IMR-90 (cell line): ENCODE results near the gene LMX1A. TPM values are rescaled to one million over a fixed set of nuclear protein-coding genes. Genes with fewer than 3 reads are reported as not detected.

Experiments
- ATAC-seq: fragments of 200-7000 bp; cut with Tn5 transposase; 2 replicates; pipeline ENCODE4 v1.9.1; 2020; ENCODE audit warnings: low read depth, mild to moderate bottlenecking, moderate library complexity
- BruUV-seq: library from RNA; stranded (reverse); fragments of 400-500 nt; replicated peaks from 2 replicates; lab custom pipeline; 2021; lab: Mats Ljungman, UMichigan
- CTCF ChIA-PET: fragments of 300-600 bp; formaldehyde crosslinking; extraction: SDS; loops from one replicate; lab custom pipeline; 2021; ENCODE audit warnings: antibody characterized with exemption; lab: Yijun Ruan, JAX
- POLR2A ChIA-PET: fragments of 300-600 bp; sonication (Branson Sonifier 250); formaldehyde crosslinking; loops from one replicate; lab custom pipeline; 2022; ENCODE audit warnings: antibody characterized with exemption; ENCODE audit not compliant: unreplicated experiment; lab: Charles Lee
- DNase-seq: peaks from one replicate; pipeline ENCODE4 v3.0.0; 2013
- H2AFZ ChIP-seq: replicated peaks from 2 replicates; pipeline ENCODE3; 2013; ENCODE audit warnings: low read length, mild to moderate bottlenecking; ENCODE audit not compliant: poor library complexity
- H2AK5ac ChIP-seq: 2 replicates; pipeline ENCODE4 v1.6.1; 2013; ENCODE audit warnings: low read depth, low read length, inconsistent platforms
- H2AK9ac ChIP-seq: replicated peaks from 2 replicates; pipeline ENCODE3; 2013; ENCODE audit warnings: mild to moderate bottlenecking, low read depth, low read length, moderate library complexity; ENCODE audit not compliant: poor library complexity
- H2BK120ac ChIP-seq: 2 replicates; pipeline ENCODE4 v1.6.1; 2013; ENCODE audit warnings: low read depth, low read length, inconsistent platforms
- H2BK15ac ChIP-seq: 3 replicates; pipeline ENCODE4 v1.6.1; 2013; ENCODE audit warnings: low read depth, low read length, inconsistent platforms
- H2BK20ac ChIP-seq: 2 replicates; pipeline ENCODE4 v1.6.1; 2013; ENCODE audit warnings: low read depth, mild to moderate bottlenecking, inconsistent platforms, low read length, moderate library complexity
- H2BK5ac ChIP-seq: 2 replicates; pipeline ENCODE4 v1.6.1; 2013; ENCODE audit warnings: mild to moderate bottlenecking, low read depth, low read length, inconsistent platforms; ENCODE audit not compliant: poor library complexity, severe bottlenecking
- H3K14ac ChIP-seq: replicated peaks from 2 replicates; pipeline ENCODE4 v1.6.1; 2013; ENCODE audit warnings: low read depth, low read length, inconsistent platforms
- H3K18ac ChIP-seq: 2 replicates; pipeline ENCODE4 v1.6.1; 2013; ENCODE audit warnings: low read depth, low read length, control low read depth
- H3K23ac ChIP-seq: 2 replicates; pipeline ENCODE4 v1.6.1; 2013; ENCODE audit warnings: low read depth, low read length, inconsistent platforms
- H3K27ac ChIP-seq: 2 replicates; pipeline ENCODE4 v1.5.1; 2013; ENCODE audit warnings: mild to moderate bottlenecking, control low read depth, low read length; ENCODE audit not compliant: insufficient read depth
- H3K27me3 ChIP-seq: 2 replicates; pipeline ENCODE4 v1.6.1; 2013; ENCODE audit warnings: low read length; ENCODE audit not compliant: control insufficient read depth, insufficient read depth
- H3K36me3 ChIP-seq: 2 replicates; pipeline ENCODE4 v1.6.1; 2013; ENCODE audit warnings: low read length, mixed read lengths; ENCODE audit not compliant: control insufficient read depth, insufficient read depth
- H3K4ac ChIP-seq: 2 replicates; pipeline ENCODE4 v1.6.1; 2013; ENCODE audit warnings: low read depth, low read length, inconsistent platforms
- H3K4me1 ChIP-seq: 2 replicates; pipeline ENCODE4 v1.6.1; 2013; ENCODE audit warnings: low read length, mixed read lengths; ENCODE audit not compliant: control insufficient read depth, insufficient read depth
- H3K4me2 ChIP-seq: 2 replicates; pipeline ENCODE4 v1.6.1; 2013; ENCODE audit warnings: low read depth, mild to moderate bottlenecking, control low read depth, low read length, moderate library complexity
- H3K4me3 ChIP-seq: 2 replicates; pipeline ENCODE4 v1.5.1; 2013; ENCODE audit warnings: low read depth, mild to moderate bottlenecking, control low read depth, low read length, moderate library complexity; ENCODE audit not compliant: insufficient read depth
- H3K56ac ChIP-seq: 2 replicates; pipeline ENCODE4 v1.6.1; 2013; ENCODE audit warnings: low read length, inconsistent platforms; ENCODE audit not compliant: insufficient read depth; ENCODE audit errors: extremely low read depth
- H3K79me1 ChIP-seq, 2 experiments: 2 replicates each; pipeline ENCODE4 v1.6.1; 2013; ENCODE audit warnings: low read length in 2 of 2, inconsistent platforms in 1 of 2, low read depth in 1 of 2
- H3K9ac ChIP-seq: 2 replicates; pipeline ENCODE4 v1.6.1; 2013; ENCODE audit warnings: low read depth, low read length, control low read depth
- H3K9me1 ChIP-seq: 2 replicates; pipeline ENCODE4 v1.6.1; 2013; ENCODE audit warnings: low read length, inconsistent platforms; ENCODE audit not compliant: insufficient read depth
- H3K9me3 ChIP-seq: 2 replicates; pipeline ENCODE4 v1.6.1; 2013; ENCODE audit warnings: low read length; ENCODE audit not compliant: control insufficient read depth, insufficient read depth
- H4K20me1 ChIP-seq: 2 replicates; pipeline ENCODE4 v1.6.1; 2013; ENCODE audit warnings: low read length, inconsistent platforms; ENCODE audit not compliant: insufficient read depth
- H4K5ac ChIP-seq: 2 replicates; pipeline ENCODE4 v1.6.1; 2013; ENCODE audit warnings: mild to moderate bottlenecking, low read depth, low read length, control low read depth
- H4K8ac ChIP-seq, 2 experiments: 2 replicates each; pipeline ENCODE4 v1.6.1; 2013; ENCODE audit warnings: low read depth in 2 of 2, low read length in 2 of 2, control low read depth in 1 of 2, inconsistent platforms in 1 of 2
- H4K91ac ChIP-seq: 2 replicates; pipeline ENCODE4 v1.6.1; 2013; ENCODE audit warnings: low read depth, low read length, inconsistent platforms; ENCODE audit not compliant: insufficient read depth
- BHLHE40 ChIP-seq: fragments of 150-350 bp; IDR thresholded peaks from 2 replicates; pipeline ENCODE4 v1.6.1; 2016; ENCODE audit warnings: mild to moderate bottlenecking, low read depth, low read length
- CEBPB ChIP-seq: IDR thresholded peaks from 2 replicates; pipeline ENCODE4 v1.6.1; 2012; ENCODE audit warnings: low read depth, low read length, improper control_type of control experiment
- CHD1 ChIP-seq: IDR thresholded peaks from 2 replicates; pipeline ENCODE4 v1.6.1; 2012; ENCODE audit warnings: low read depth, low read length, improper control_type of control experiment
- FOS ChIP-seq: fragments of 150-350 bp; IDR thresholded peaks from 2 replicates; pipeline ENCODE4 v1.6.1; 2016; ENCODE audit warnings: low read depth, low read length
- MAFK ChIP-seq: IDR thresholded peaks from 2 replicates; pipeline ENCODE4 v1.6.1; 2012; ENCODE audit warnings: low read depth, low read length, improper control_type of control experiment
- MAZ ChIP-seq: IDR thresholded peaks from 2 replicates; pipeline ENCODE4 v1.6.1; 2012; ENCODE audit warnings: low read depth, mild to moderate bottlenecking, low read length, improper control_type of control experiment, moderate library complexity, borderline replicate concordance
- MXI1 ChIP-seq: IDR thresholded peaks from 2 replicates; pipeline ENCODE4 v1.6.1; 2012; ENCODE audit warnings: low read depth, mild to moderate bottlenecking, low read length, moderate library complexity, borderline replicate concordance
- NFE2L2 ChIP-seq: fragments of 150-350 bp; IDR thresholded peaks from 2 replicates; pipeline ENCODE4 v1.6.1; 2016; ENCODE audit warnings: low read depth, mild to moderate bottlenecking, low read length
- POLR2A ChIP-seq: IDR thresholded peaks from 2 replicates; pipeline ENCODE4 v1.6.1; 2012; ENCODE audit warnings: mild to moderate bottlenecking, low read depth, low read length
- RAD21 ChIP-seq: IDR thresholded peaks from 2 replicates; pipeline ENCODE4 v1.6.1; 2012; ENCODE audit warnings: low read length, improper control_type of control experiment
- RCOR1 ChIP-seq: IDR thresholded peaks from 2 replicates; pipeline ENCODE4 v1.6.1; 2012; ENCODE audit warnings: mild to moderate bottlenecking, low read length, improper control_type of control experiment; ENCODE audit not compliant: insufficient replicate concordance
- RFX5 ChIP-seq: IDR thresholded peaks from 2 replicates; pipeline ENCODE4 v1.8.0; 2012; ENCODE audit warnings: low read depth, mild to moderate bottlenecking, low read length, moderate library complexity
- SMC3 ChIP-seq: fragments of 150-350 bp; IDR thresholded peaks from 2 replicates; pipeline ENCODE4 v1.6.1; 2016; ENCODE audit warnings: low read depth, mild to moderate bottlenecking, antibody characterized with exemption, low read length, moderate library complexity
- WGBS, 2 experiments: methylation state at CpG; one replicate each; pipeline versions ENCODE4 v1.1.5 to v1.1.7; 2013; ENCODE audit warnings: missing lambda C conversion rate in 2 of 2; ENCODE audit not compliant: insufficient read length in 1 of 2; ENCODE audit errors: extremely low coverage in 2 of 2; 5-methylcytosine and 5-hydroxymethylcytosine counted together
- dilution Hi-C: fragments of 300-500 bp; cut with HindIII; formaldehyde crosslinking; loops from one replicate; pipeline ENCODE4 v1.14.3; 2018; ENCODE audit warnings: low sequenced_read_pairs; ENCODE audit not compliant: unreplicated experiment
- in situ Hi-C: fragments of 300-500 bp; cut with MboI; formaldehyde crosslinking; loops from 3 replicates; pipeline ENCODE4 v1.14.3; 2019; ENCODE audit warnings: low sequenced_read_pairs, inconsistent platforms, mixed read lengths
- intact Hi-C: fragments of 100-400 bp; cut with micrococcal nuclease; formaldehyde crosslinking; loops from 2 replicates; pipeline ENCODE4 v1.10.0; 2022
- polyA plus RNA-seq, 3 experiments: library from polyadenylated mRNA; depleted of rRNA; stranded (reverse); fragments of >200 nt; gene quantifications; 2 replicates each; pipeline ENCODE4 v1.2.3, GENCODE V29; 2012; ENCODE audit warnings: low replicate concordance in 1 of 3
- total RNA-seq: library from RNA; depleted of rRNA; stranded (reverse); fragments of >200 nt; gene quantifications from 2 replicates; pipeline ENCODE4 v1.2.3, GENCODE V29; 2012
- TF ChIP-seq, protein P1 (sequence below): fragments of 150-350 bp; IDR thresholded peaks from 2 replicates; pipeline ENCODE4 v1.6.1; 2017; ENCODE audit warnings: mild to moderate bottlenecking, antibody characterized with exemption, low read length, low read depth
- TF ChIP-seq, protein P2 (sequence below): conservative IDR thresholded peaks from 2 replicates; pipeline ENCODE4 v1.5.1; 2012; ENCODE audit warnings: mild to moderate bottlenecking, low read depth, low read length, improper control_type of control experiment
- TF ChIP-seq, protein P3 (sequence below): fragments of 150-350 bp; IDR thresholded peaks from 2 replicates; pipeline ENCODE4 v1.6.1; 2016; ENCODE audit warnings: low read depth, mild to moderate bottlenecking, low read length, moderate library complexity, borderline replicate concordance

Gene LMX1A
- total and polyA plus RNA-seq, 2 of the 4 experiments (the other 2 are of a cell fraction): not detected

DNA sequence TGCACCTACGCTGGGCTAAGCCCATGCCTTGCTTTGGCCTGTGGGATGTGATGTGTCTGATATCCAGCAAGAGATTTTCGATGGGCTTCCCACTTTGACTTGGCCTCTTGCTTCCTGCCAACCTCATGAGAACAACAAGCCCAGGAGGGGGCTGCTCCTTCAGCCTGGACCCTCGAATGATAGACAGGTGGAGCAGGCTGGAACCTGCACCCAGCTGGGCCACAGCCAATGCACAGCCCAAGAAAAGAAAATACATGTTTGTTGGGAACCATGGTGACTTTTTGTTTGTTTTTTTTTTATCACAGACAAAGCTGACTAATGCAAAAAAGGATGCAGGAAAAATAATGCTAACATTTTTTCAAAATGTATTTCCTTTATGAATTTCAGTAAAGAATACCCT is 144.3 kb downstream of the LMX1A start:
- Histone ChIP-seq H3K79me1 (no peaks in the 10 kb centered on the region), H3K14ac (no peak overlapping the region), H4K5ac (no peak overlapping the region), H2BK20ac (no peak overlapping the region), H3K9ac (no peak overlapping the region), H2BK15ac (no peak overlapping the region), H3K4me3 (no peak overlapping the region), H3K56ac (no peak overlapping the region), H3K18ac (no peak overlapping the region), H4K8ac (no peak overlapping the region), H3K27ac (no peak overlapping the region), H2BK5ac (no peak overlapping the region), H3K4me1 (no peaks in the 10 kb centered on the region), H4K20me1 (no peaks in the 10 kb centered on the region), H3K23ac (no peak overlapping the region), H3K4ac (no peak overlapping the region), H4K91ac (no peak overlapping the region), H2BK120ac (no peak overlapping the region), H2AK9ac (no peak overlapping the region), H3K9me1 (no peaks in the 10 kb centered on the region), H3K4me2 (no peak overlapping the region), H3K9me3 (no peaks in the 10 kb centered on the region), H3K27me3 (no peaks in the 10 kb centered on the region), H2AFZ (no peak overlapping the region), H3K36me3 (no peaks in the 10 kb centered on the region), H2AK5ac (no peak overlapping the region)
- no peak for ATAC-seq
- in situ Hi-C loops (no loop called here), intact Hi-C loops (no loop called here), dilution Hi-C loops (no loop called here)
- ChIA-PET POLR2A (no interaction called here), CTCF (no interaction called here)
- BruUV-seq: no TSS peak
- no peak for DNase-seq
- no CpG with 5 or more reads among the region's 3 CpGs for WGBS, 2 experiments
- TF ChIP-seq MXI1 (no peak), RFX5 (no peak), CEBPB (no peak), SMC3 (no peak), RCOR1 (no peak), CHD1 (no peak), NFE2L2 (no peak), RAD21 (no peak), BHLHE40 (no peak), FOS (no peak), POLR2A (no peak), MAZ (no peak), MAFK (no peak)
- TF ChIP-seq, protein P1, sequence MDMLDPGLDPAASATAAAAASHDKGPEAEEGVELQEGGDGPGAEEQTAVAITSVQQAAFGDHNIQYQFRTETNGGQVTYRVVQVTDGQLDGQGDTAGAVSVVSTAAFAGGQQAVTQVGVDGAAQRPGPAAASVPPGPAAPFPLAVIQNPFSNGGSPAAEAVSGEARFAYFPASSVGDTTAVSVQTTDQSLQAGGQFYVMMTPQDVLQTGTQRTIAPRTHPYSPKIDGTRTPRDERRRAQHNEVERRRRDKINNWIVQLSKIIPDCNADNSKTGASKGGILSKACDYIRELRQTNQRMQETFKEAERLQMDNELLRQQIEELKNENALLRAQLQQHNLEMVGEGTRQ: no peak
- TF ChIP-seq, protein P2, sequence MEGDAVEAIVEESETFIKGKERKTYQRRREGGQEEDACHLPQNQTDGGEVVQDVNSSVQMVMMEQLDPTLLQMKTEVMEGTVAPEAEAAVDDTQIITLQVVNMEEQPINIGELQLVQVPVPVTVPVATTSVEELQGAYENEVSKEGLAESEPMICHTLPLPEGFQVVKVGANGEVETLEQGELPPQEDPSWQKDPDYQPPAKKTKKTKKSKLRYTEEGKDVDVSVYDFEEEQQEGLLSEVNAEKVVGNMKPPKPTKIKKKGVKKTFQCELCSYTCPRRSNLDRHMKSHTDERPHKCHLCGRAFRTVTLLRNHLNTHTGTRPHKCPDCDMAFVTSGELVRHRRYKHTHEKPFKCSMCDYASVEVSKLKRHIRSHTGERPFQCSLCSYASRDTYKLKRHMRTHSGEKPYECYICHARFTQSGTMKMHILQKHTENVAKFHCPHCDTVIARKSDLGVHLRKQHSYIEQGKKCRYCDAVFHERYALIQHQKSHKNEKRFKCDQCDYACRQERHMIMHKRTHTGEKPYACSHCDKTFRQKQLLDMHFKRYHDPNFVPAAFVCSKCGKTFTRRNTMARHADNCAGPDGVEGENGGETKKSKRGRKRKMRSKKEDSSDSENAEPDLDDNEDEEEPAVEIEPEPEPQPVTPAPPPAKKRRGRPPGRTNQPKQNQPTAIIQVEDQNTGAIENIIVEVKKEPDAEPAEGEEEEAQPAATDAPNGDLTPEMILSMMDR: no peak
- TF ChIP-seq, protein P3, sequence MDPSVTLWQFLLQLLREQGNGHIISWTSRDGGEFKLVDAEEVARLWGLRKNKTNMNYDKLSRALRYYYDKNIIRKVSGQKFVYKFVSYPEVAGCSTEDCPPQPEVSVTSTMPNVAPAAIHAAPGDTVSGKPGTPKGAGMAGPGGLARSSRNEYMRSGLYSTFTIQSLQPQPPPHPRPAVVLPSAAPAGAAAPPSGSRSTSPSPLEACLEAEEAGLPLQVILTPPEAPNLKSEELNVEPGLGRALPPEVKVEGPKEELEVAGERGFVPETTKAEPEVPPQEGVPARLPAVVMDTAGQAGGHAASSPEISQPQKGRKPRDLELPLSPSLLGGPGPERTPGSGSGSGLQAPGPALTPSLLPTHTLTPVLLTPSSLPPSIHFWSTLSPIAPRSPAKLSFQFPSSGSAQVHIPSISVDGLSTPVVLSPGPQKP: no peak
